NCI-H1092 treated with DMSO at 0.1 percent for 48 hours (cell line): Measurements from ENCODE around the gene ROBO2.

Experiments used
- DNase-seq: peaks from one replicate; lab custom pipeline; 2025; lab: John Stamatoyannopoulos, UW

Gene ROBO2, protein sequence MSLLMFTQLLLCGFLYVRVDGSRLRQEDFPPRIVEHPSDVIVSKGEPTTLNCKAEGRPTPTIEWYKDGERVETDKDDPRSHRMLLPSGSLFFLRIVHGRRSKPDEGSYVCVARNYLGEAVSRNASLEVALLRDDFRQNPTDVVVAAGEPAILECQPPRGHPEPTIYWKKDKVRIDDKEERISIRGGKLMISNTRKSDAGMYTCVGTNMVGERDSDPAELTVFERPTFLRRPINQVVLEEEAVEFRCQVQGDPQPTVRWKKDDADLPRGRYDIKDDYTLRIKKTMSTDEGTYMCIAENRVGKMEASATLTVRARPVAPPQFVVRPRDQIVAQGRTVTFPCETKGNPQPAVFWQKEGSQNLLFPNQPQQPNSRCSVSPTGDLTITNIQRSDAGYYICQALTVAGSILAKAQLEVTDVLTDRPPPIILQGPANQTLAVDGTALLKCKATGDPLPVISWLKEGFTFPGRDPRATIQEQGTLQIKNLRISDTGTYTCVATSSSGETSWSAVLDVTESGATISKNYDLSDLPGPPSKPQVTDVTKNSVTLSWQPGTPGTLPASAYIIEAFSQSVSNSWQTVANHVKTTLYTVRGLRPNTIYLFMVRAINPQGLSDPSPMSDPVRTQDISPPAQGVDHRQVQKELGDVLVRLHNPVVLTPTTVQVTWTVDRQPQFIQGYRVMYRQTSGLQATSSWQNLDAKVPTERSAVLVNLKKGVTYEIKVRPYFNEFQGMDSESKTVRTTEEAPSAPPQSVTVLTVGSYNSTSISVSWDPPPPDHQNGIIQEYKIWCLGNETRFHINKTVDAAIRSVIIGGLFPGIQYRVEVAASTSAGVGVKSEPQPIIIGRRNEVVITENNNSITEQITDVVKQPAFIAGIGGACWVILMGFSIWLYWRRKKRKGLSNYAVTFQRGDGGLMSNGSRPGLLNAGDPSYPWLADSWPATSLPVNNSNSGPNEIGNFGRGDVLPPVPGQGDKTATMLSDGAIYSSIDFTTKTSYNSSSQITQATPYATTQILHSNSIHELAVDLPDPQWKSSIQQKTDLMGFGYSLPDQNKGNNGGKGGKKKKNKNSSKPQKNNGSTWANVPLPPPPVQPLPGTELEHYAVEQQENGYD (N-terminal part only)

DNA sequence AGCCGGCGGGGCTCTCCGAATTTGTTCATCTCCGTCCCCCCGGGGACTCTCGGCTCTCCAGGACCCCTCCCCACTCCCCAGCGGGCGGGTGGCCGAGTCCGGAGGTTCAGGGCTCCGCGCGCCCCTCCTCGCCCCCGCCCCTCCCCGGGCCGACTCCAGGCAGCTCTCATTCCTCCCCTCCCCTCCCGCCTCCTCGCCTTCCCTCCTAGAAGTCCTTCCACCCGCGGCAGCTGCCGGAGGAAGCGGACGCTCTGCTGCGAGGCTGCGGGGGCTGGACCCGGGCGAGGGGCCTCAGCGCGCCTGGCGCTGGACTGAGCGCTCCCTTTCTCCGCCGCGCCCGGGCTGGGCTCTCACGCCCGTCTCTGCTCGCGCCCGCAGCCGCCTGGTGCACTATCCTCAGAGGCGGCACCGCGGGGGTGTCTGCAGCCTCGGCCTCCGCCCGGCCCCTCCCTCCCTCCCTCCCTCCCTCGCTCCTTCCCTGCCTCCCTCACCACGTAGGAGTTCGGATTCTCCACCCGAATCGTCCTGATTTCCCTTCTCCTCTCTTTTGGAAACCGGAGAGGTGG, at the start of gene ROBO2:
ROBO2 (plus strand) TSS at position 494 of the 566 bp plus-strand sequence. CDS start 687 bp downstream, outside the sequence.
- peak; percentile 79 for DNase-seq

DNA sequence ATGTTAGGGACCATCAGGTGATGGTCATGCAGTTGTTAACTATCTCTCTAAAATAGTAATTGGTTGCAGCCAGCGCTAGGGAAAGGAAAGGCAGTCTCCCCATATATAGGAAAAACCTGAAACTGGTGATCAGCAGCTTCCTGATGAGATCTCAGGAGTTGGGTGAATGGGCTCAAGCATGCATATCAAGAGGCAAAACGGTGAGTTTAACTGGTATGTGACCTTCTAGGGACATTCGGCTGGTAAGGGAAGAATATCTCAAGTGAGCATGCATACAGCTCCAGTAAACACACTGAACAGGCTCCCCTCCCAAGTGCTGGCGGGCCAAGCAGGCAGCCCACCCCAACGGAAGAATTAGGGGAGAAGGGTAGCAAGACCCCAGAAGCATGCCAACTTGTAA, 49.3 kb upstream of the ROBO2 start:
- no peak for DNase-seq

DNA sequence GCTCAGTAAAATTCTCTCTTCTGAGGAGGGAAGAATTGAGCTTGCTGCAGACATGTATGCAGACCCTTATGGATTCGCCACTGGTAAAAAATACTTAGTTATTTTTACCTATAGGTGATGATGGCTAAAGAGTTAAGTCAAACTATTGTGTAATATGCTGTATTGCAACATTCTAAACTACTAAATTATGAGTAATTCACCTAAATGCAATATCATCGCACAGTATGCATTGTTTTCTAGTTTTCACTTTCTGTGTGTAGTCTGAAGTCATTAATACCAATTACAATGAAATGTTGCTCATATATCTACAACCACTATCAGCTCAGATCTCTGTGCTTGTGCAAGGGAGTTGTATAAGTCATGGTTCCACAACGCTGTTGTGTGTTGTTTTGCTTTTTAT, 48.7 kb upstream of the ROBO2 start:
- DNase-seq = no peak

DNA sequence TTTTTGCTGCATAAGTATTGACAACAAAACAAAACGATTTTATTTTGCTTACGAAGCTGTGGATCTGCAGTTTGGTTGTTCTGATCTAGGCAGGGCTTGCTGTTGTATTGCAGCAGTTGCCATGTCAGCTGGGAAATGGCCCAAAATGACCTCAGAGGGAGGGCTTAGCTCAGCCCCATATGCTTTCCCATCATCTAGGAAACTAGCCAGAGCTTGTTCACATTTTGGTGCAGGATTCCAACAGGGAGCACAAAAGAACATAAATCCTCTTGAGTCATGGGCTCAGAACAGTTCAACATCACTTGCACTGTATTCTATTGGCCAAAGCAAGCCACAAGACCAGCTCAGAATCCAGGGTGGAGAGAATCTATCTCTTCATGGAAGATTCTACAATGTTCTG, 42.2 kb upstream of the ROBO2 start:
- no peak for DNase-seq

DNA sequence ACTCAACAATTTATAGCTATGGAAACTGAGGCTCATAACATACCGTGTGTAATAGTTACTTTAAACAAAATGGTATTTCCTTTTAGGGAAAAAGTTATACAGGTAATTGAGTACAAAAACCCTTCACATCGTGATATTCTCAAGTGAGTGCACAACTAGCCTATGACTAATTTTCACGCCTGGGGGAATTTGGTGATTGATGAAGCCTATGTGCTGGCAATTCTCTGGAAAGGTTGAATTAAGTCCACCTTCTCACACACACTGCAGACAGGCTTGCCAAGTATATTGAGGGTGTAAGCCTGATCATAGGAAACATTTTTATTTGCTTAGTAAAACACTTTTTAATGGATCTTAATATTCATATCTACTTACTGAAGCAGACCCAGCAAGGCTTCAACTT, 41.3 kb upstream of the ROBO2 start:
- DNase-seq = no peak

DNA sequence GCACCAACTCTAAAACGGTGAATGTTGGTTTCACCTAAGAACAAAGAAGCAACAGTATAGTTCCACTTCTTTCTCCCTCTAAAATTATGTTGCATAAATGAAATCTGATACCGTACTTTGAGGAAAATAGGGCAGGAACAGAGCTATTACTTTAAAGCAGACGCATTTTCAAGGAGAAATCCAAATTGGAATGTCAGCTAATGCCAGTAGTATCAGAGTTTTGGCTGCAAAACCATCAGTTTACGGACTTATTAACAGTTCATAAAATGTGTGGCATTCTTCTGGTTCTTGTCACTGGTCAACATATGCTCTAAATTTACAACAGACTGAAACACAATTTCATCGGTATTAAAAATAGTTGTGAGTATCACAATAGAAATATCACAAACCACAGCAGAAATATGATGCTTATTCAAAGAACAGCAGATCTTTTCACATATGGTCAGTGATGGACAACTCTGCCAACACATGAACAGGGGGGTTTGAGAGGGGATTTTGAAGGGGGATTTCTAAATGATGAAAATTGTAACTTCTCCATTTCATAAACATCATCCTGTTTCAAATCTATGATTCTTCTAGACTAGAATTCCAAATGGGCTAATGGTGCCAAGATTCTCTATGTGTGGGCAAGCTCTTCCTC, 38.7 kb upstream of the ROBO2 start:
- no peak for DNase-seq

DNA sequence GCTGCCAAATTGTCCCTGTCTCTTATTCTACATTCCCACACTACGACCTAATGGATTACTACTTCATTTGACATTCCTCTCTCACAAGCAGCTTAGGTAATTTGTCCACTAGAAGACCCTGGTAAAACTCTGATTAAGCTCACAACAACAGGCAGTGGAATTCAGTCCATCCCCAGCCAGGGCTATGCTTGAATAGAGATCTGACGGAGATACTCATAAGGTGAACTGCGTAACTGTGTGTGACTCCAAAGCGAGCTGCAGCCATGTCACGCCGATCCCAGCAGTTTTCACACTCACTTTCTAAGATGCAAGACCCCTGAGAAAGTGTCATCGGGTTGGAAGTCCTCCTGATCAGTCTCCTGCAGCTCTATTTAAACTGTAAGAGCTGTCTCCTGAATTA, 25.7 kb upstream of the ROBO2 start:
- DNase-seq = no peak

DNA sequence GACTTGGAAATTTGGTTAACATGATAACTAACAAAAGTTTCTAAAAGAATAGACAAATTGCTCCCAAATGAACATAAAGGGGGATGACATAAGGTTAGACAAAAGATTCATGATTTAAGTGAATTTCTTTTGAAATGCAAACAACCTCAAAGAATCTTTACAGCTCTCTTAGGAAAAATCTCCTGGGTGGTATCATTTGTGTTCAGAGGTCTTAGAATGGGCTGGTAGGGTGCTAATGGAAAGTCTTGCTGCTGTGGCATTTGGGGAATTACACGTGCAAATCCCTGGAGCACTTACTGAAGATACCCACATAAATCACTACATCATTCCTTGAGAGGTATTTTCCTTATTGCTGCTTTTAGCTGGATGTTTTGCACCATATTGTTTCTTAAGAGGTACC, 14.4 kb upstream of the ROBO2 start:
- no peak for DNase-seq

DNA sequence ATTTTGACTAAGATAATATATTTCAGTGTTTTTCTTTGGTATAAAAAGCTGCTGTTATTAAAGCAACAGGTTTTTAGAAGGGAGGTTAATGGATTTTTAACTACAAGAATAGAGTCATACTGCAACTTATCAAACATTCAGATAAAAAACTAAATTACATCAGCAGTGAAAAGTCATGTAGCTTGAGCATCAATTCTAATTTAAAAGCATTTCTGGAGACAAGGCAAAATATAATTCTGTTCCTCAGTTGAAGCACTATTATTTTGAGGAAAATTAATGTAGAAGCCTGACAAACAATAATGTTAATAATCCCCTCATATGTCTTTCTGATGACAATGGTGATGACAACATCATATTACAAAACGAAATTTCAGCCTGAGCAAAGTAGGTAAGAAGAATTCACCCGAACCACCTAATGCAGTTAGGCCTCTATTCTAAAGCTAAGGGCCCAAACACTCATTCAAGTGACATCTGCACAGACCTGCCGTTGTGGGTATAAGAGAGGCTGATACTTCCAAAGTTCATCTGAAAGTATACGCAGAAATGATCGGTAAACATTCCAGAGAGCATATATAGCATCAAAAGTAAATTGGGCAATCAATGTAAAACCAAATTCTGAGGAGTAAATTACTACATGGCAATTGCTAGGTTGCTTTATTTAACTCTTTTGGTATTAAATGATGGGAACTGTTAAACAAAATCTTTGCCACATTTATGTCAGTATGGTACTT, 12.8 kb upstream of the ROBO2 start:
- no peak for DNase-seq

DNA sequence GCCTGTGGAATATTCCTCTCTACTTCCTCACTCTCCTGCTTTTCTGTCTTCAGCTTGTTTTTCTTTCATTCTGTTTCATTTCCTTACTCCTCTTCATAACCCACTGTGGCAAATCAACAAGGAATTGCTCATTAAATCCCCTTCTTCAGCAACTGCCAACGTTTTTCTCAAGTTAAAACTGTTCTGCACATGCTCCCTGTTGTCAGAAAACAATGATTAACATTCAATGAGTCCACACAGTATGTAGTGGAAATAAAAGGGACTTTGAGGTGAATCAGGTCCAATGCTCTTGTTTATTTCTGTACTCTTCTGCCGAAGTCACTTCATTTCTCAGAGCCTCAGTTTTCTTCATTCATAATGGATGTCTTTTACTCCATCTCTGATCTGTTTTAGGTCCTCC, 11.9 kb upstream of the ROBO2 start:
- DNase-seq = no peak

DNA sequence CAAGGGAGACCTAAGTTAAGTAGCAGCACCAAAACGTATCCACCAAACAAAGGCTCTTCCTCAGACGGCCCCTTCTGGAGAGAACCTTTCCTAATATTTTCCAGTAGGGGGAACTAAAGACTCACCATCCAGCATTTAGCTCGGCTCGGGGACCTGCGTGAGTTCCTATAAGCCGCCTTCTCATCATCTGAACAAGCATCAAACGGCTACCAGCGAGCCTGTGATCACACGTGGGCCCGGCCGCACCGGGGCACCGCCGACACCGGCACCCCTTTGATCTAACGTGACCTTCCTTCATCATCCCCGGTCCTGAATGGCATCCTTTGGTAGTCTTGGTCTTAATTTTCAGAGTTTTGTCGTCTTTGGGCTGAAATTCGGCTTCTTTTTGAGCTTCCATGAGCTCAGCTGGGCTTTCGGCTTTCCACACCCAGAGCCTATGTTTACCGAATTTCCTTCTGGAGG, 1.4 kb upstream of the ROBO2 start:
- DNase-seq = peak; percentile 89

DNA sequence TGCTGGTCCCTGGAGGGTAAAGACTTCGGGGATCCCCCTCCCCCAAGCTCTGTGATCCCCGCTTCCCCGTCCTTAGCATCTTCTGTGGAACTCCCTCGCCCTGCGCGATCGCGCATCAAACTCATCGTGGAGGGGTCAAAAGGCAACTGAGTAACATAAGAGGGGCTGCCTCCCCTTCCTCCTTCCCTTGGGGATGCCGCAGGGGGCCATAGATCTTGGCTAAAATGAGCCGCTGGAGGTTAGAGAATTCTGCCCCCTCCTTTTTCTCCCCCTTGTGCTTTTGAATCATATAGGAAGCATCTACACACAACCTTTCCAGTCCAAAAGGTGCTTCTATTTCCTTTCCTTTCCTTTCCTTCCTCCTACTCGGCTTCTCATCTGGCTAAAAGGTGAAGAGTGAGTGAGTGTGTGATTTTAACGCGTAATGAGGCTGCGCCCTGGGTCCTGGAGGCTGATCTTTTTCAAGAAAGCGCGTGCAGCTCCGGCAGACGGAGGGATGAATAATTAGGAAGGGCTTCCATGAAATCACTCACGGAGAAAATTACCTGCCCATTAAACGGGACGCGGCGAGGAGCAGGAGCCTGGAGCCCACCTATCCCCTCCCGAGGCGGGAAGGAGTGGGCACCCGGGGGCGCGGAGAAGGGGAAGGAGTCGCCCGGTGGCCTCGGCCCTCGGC, 831 bp upstream of the ROBO2 start:
- peak; percentile 65 for DNase-seq

DNA sequence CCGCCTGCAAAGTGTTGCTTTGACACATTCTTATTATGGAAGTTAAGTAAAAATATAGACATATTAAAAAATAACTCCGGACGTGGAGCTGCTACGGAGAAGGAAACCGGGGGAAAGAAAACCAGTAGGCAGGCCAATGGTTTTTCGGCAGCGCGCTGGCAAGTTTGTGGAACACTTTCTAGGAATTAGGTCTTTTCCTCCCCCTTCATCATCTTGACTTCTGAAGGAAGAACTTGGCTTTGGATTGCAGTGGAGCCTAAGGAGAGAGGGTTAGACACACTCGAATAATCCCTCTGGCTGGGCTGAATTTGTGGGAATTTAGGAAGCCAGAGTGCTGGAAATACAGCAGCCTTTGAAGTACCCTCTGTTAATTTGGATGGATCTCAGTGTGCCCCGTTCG, 317 bp downstream of the ROBO2 start:
- DNase-seq = no peak

DNA sequence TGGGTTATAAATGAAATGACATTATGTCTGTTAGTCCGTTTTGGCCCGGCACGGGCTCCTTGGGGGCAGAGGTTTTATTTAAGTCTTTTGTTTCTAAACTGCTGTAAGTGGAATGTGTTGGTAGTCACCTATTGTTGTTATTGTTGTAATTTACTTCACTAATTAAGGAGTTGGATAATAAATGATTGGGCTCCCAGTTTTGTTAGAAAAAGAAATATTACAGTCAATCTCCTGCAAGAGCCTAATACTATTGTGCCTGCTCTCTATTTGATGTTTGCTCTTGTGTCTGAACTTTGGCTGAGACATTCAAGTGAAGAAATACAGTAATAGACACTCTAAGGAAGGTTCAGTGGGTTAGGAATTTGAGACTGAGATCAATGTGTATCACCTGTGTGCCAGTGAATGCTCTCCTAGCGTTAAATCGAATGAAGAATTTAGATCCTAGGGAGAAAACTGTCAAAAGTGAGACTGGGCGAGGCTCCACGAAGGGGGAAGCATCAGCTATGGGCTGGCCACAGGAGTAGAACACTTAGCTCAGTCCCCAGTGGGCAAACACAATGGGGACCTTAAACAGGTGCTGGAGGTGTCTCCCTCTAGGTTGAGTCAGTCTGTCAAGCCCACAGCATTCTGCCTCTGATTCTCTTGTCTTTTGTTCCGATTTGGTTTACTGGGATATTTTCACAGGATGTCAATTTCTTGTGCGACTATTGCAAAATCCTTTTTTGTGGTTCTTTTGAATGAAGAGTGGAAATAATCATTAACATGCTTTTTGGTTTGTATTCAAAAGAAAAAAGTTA, 1.2 kb downstream of the ROBO2 start:
- peak; percentile 21 for DNase-seq

DNA sequence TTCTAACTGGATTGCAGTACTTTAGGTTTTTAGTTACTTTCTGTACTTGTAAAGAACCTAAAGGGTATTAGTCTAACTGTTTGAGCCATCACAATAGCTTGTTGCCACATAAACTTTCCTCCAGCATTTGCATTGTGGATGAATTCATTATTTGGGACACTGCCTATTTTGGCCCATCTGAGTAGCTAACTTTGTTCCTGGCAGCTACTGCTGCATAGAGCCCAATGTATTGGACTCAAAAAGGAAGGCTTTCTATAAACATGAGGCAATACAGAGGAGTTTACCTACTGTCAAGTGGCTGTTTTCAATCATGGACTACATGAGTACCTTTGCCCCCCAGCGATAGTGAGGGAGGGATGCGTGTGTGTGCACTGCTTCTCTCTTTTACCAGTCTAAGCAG, 1.9 kb downstream of the ROBO2 start:
- peak; percentile 4 for DNase-seq

DNA sequence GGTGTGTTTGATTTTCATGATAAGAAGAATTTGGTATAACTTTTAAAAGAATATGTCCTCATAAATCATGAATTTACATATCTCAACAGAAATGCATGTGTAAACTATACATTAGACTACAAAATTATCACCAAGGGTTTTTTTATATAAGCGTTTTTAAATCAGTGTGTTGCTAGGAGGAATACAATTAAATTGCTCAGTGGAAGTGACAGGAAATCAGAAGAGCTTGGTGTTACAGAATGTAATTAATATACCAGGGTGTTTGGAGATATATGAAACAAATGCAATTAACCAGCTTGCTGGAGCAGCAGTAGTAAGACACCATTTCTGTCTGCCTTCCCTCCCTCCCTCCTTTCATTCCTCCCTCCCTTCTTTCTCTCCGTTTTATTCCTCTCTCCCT, 2.4 kb downstream of the ROBO2 start:
- DNase-seq = peak; percentile 29

DNA sequence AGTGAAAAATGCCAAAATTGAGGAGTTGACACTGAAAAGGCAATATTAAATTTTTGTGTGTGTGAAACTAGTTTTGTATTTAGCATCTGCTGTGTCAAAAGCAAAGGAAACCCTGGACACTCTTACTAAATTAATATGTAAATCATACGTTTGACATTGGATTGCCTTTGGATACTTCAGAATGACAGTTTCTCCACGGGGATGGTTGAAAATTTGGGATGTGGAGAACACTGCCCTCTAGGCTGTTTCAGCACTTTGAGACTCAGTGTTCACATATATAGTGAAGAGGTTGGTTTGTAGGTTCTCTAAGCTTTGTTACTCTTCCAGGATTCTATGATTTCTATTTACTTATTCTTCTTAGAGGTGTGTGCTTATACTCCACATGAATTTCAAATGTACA, 3.0 kb downstream of the ROBO2 start:
- DNase-seq = peak; percentile 14

DNA sequence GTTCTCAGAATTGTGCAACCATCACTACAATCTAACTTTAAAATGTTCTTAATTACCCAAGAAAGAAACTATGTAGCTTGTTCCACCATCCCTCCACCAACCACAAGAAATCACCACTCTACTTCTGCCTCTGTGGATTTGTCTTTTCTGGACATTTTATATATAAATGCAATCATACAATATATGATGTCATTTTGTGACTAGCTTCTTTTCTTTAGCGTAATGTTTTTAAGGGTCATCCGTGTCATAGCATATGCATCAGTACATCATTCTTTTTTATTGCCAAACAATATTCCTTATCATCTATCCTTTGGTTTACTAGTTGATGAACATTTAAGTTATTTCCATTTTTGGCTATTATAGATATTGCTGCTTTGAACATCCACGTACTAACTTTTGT, 5.8 kb downstream of the ROBO2 start:
- DNase-seq = no peak

DNA sequence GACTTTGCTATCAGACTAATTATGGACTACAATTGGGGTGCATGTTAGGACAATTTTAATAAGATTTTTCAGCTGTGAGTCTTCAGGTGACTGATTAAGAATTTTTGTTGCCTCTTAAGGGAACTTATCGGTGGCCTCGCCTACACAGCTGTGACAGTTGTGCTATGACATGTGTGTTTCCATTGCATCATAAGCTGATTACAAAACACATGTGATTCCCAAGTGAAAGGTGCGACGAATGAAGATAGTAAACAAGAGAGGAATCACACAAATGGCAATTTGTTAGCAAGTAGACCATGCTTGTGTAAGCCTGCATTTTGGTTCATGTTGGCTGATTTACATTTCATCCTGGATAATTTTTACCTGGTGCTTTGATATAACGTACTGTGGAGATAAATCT, 8.3 kb downstream of the ROBO2 start:
- no peak for DNase-seq

DNA sequence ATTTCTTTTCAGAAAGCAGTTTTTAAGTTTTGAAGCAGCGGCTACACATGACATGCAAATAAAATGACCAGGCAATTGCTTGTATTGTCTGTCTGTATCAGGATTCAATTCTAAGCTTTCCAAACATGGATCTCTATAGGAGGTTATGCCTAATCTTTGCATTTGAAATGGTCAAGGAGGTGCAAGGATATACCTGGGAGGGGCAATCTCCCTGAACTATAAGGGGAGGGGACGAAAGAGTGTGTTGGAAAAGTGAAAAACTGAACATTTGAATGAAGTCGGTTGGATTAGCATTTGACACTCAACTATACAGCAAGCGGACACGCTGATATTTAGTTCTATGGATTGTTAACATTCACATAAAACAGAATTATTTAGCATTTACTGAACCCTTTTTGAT, 11.7 kb downstream of the ROBO2 start:
- DNase-seq = no peak
